Measurements from ENCODE around the gene DNAJA2.

Gene DNAJA2

DNA sequence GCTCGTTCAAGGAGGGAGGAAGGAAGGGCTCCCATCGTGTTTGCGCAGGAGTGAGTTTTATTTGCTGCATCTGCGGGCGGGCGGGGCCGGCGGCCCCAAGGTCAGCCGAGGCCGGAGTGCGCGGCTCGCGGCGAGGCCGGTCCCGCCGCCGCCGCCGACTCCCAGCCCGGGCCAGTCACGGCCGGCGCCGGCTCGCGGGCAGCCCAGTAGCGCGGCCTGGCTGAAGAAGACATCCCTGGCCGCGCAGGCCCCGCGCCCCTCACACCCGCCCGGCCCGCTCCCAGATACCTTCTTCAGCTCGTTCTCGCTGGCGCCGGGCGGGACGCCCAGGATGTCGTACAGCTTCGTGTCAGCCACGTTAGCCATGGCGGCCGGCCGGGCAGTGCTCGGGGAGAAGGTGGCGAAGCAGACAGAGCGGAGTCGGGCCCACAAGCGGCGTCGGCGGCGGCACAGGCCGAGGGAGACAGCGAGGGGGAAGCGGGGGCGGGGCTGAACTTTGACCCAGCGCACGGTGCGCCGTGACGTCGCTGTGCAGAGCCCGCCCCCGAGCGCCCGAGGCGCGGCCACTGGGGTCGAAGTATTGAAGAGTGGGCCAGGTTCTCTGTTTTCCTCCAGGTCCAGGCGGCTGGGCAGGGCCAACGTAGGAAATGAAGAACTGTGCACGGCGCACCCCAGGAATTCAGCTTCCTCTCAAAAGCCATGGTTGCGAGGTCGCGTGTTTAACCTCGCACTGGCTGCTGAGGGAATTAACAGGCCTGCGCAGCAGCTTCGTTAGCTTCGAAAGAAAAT lies at the start of gene DNAJA2:
Gene DNAJA2, minus strand, starts transcription at position 468 of the 789 bp plus-strand sequence. Its CDS starts 102 bp downstream, at position 366.
- peak; percentile 91 for DNase-seq (ENCODE audit: low spot score)
- CTCF ChIA-PET, result interaction anchor here (0.6 to 1.3 kb wide), 4 partner anchors 10 to 1191 kb away, joined by 3 to 6 read pairs (median 4); no protein-coding TSS in a partner anchor
- TF ChIP-seq, protein P1, sequence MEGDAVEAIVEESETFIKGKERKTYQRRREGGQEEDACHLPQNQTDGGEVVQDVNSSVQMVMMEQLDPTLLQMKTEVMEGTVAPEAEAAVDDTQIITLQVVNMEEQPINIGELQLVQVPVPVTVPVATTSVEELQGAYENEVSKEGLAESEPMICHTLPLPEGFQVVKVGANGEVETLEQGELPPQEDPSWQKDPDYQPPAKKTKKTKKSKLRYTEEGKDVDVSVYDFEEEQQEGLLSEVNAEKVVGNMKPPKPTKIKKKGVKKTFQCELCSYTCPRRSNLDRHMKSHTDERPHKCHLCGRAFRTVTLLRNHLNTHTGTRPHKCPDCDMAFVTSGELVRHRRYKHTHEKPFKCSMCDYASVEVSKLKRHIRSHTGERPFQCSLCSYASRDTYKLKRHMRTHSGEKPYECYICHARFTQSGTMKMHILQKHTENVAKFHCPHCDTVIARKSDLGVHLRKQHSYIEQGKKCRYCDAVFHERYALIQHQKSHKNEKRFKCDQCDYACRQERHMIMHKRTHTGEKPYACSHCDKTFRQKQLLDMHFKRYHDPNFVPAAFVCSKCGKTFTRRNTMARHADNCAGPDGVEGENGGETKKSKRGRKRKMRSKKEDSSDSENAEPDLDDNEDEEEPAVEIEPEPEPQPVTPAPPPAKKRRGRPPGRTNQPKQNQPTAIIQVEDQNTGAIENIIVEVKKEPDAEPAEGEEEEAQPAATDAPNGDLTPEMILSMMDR (conservative IDR thresholded peaks at IDR 0.05; ENCODE audit: low read depth), result no peak
- POLR2A ChIA-PET (ENCODE audit: low non-redundant PET), result interaction anchor here (0.6 kb wide), 1 partner anchor 68 kb away, joined by 3 read pairs; no protein-coding TSS in a partner anchor
- H3K27ac ChIP-seq, result peak within 1 kb of the TSS; percentile 89

GRCh38 chr16:47019568-47019967 lies 46.1 kb upstream of the DNAJA2 start:
- POLR2A ChIA-PET (ENCODE audit: low non-redundant PET), result no interaction called here
- TF ChIP-seq, protein P1 (conservative IDR thresholded peaks at IDR 0.05; ENCODE audit: low read depth), result peak; percentile 21; the same call in 1 of the 2 replicates
- peak; percentile 24 for DNase-seq (ENCODE audit: low spot score)
- CTCF ChIA-PET, result interaction anchor here (0.8 to 1.4 kb wide), 5 partner anchors 9 to 89 kb away, joined by 3 to 5 read pairs (median 3); no protein-coding TSS in a partner anchor
- no peak overlapping the region for H3K27ac ChIP-seq

GRCh38 chr16:47018223-47018891 lies 44.9 kb upstream of the DNAJA2 start:
- TF ChIP-seq, protein P1 (conservative IDR thresholded peaks at IDR 0.05; ENCODE audit: low read depth), result peak; percentile 39; the same call in 1 of the 2 replicates
- peak; percentile 67 for DNase-seq (ENCODE audit: low spot score)
- H3K27ac ChIP-seq, result no peak overlapping the region
- ChIA-PET POLR2A (ENCODE audit: low non-redundant PET) (no interaction called here), CTCF (interaction anchor here (0.6 to 1.1 kb wide), 6 partner anchors 16 to 1275 kb away, joined by 3 to 6 read pairs (median 3); no protein-coding TSS in a partner anchor)

GRCh38 chr16:47017636-47018035 lies 44.2 kb upstream of the DNAJA2 start:
- TF ChIP-seq, protein P1 (conservative IDR thresholded peaks at IDR 0.05; ENCODE audit: low read depth), result no peak
- no peak overlapping the region for H3K27ac ChIP-seq
- DNase-seq (ENCODE audit: low spot score), result no peak
- ChIA-PET CTCF (interaction anchor here (1.0 kb wide), 1 partner anchor 31 kb away, joined by 6 read pairs; no protein-coding TSS in a partner anchor), POLR2A (ENCODE audit: low non-redundant PET) (no interaction called here)

- no peak overlapping the region for H3K27ac ChIP-seq
- ChIA-PET CTCF (no interaction called here), POLR2A (ENCODE audit: low non-redundant PET) (no interaction called here)
- TF ChIP-seq, protein P1 (conservative IDR thresholded peaks at IDR 0.05; ENCODE audit: low read depth), result no peak
- DNase-seq (ENCODE audit: low spot score), result no peak
These were observed 43.2 kb upstream of the DNAJA2 start for GRCh38 chr16:47016700-47017133.

DNA sequence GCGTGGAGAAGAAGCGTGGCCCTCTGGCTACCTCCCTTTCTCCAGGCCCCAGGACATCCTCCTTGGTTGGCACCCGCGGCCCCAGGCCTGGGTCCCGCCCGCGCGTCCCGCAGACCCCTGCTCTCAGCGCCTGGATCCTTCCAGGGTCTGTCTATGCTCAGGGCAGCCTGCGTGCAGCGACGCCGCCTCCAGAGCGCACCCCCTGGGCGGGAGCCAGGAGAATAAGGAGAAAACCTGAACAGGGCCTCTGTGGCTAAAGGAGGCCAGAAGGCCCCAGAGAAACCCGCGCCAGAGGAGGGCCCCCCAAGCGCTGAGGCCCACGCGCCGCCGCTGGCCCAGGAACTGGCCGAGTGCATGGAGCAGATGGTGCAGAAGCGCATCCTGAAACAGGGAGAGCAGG lies 40.4 kb upstream of the DNAJA2 start:
- ChIA-PET POLR2A (ENCODE audit: low non-redundant PET) (no interaction called here), CTCF (no interaction called here)
- DNase-seq (ENCODE audit: low spot score), result no peak
- TF ChIP-seq, protein P1 (conservative IDR thresholded peaks at IDR 0.05; ENCODE audit: low read depth), result no peak
- H3K27ac ChIP-seq, result no peak overlapping the region
